Astrocyte of the spinal cord (primary cell): ENCODE data around the gene KLF7.
"Not testable (repeated sequence)": the region's sequence is repeated elsewhere in the genome, so short reads cannot be mapped to it uniquely, and the experiment has no call there.

ENCODE experiments used
- DNase-seq: peaks from one replicate; pipeline ENCODE4 v3.0.0; 2011; ENCODE audit warnings: low read depth, low spot score
- H3K4me3 ChIP-seq: 2 replicates; pipeline ENCODE4 v1.5.1; 2011; ENCODE audit warnings: low read depth, mild to moderate bottlenecking, low read length, moderate library complexity
- in situ Hi-C: cut with HindIII; loops from 2 replicates; pipeline ENCODE4 v1.10.0; 2017; ENCODE audit warnings: low sequenced_read_pairs
- TF ChIP-seq, protein P1 (sequence below): IDR thresholded peaks from 2 replicates; pipeline ENCODE4 v1.5.1; 2012; ENCODE audit warnings: low read depth, mild to moderate bottlenecking, low read length, inconsistent platforms

KLF7 gene

GRCh38 chr2:207037896-207038295 lies 127.9 kb downstream of the KLF7 start:
- no peak for DNase-seq
- in situ Hi-C loops = no loop called here
- H3K4me3 ChIP-seq = no peak overlapping the region
- TF ChIP-seq, protein P1, sequence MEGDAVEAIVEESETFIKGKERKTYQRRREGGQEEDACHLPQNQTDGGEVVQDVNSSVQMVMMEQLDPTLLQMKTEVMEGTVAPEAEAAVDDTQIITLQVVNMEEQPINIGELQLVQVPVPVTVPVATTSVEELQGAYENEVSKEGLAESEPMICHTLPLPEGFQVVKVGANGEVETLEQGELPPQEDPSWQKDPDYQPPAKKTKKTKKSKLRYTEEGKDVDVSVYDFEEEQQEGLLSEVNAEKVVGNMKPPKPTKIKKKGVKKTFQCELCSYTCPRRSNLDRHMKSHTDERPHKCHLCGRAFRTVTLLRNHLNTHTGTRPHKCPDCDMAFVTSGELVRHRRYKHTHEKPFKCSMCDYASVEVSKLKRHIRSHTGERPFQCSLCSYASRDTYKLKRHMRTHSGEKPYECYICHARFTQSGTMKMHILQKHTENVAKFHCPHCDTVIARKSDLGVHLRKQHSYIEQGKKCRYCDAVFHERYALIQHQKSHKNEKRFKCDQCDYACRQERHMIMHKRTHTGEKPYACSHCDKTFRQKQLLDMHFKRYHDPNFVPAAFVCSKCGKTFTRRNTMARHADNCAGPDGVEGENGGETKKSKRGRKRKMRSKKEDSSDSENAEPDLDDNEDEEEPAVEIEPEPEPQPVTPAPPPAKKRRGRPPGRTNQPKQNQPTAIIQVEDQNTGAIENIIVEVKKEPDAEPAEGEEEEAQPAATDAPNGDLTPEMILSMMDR = no peak

GRCh38 chr2:207037023-207037422 lies 128.7 kb downstream of the KLF7 start:
- in situ Hi-C loops, DNase-seq: not testable (repeated sequence)

GRCh38 chr2:207035875-207036274 lies 129.9 kb downstream of the KLF7 start:
- H3K4me3 ChIP-seq = no peak overlapping the region
- TF ChIP-seq, protein P1 = no peak
- no peak for DNase-seq
- in situ Hi-C loops = no loop called here

More at GRCh38 chr2:207037023-207037422, 128.7 kb downstream of the KLF7 start:
- H3K4me3 ChIP-seq = not testable (repeated sequence)

GRCh38 chr2:207032490-207032889 lies 133.3 kb downstream of the KLF7 start:
- H3K4me3 ChIP-seq = no peak overlapping the region
- TF ChIP-seq, protein P1 = no peak
- in situ Hi-C loops = no loop called here
- DNase-seq = no peak
